HFFc6 (cell line): ENCODE data around the gene RNU1-1. TPM values are rescaled to one million over a fixed set of nuclear protein-coding genes. Genes with fewer than 3 reads are reported as not detected.
"Not testable (repeated sequence)": the region's sequence is repeated elsewhere in the genome, so short reads cannot be mapped to it uniquely, and the experiment has no call there.

Source experiments
- DNase-seq: peaks from one replicate; pipeline ENCODE4 v3.0.0-alpha.2; 2018
- H3K27ac Mint-ChIP-seq: 2 replicates; pipeline ENCODE4 v1.8.0; 2020; ENCODE audit warnings: mild to moderate bottlenecking, mixed read lengths
- H3K27me3 Mint-ChIP-seq: 2 replicates; pipeline ENCODE4 v1.8.0; 2021; ENCODE audit warnings: mild to moderate bottlenecking, moderate library complexity, mixed read lengths; ENCODE audit not compliant: insufficient read depth
- H3K36me3 Mint-ChIP-seq: 2 replicates; pipeline ENCODE4 v1.8.0; 2021; ENCODE audit warnings: low read depth, mixed read lengths
- H3K4me1 Mint-ChIP-seq: 2 replicates; pipeline ENCODE4 v1.8.0; 2020; ENCODE audit warnings: low read depth, mixed read lengths
- H3K4me3 Mint-ChIP-seq: 2 replicates; pipeline ENCODE4 v1.8.0; 2020; ENCODE audit warnings: mild to moderate bottlenecking, moderate library complexity, mixed read lengths
- H3K9me3 Mint-ChIP-seq: 2 replicates; pipeline ENCODE4 v1.8.0; 2020; ENCODE audit warnings: mild to moderate bottlenecking, mixed read lengths
- CTCF ChIP-seq: fragments of 200-600 bp; sonication (generic); IDR thresholded peaks from 2 replicates; pipeline ENCODE4 v1.5.0; 2021; ENCODE audit warnings: antibody characterized with exemption, mild to moderate bottlenecking
- total RNA-seq, 6 experiments: library from RNA; stranded (reverse); fragmentation: NEBNext Ultra II Directional; extraction: Animal tissue kit (Norgen Biotek cat#: 25700); gene quantifications; 2 replicates in 1 of 6; 3 replicates in 5 of 6; pipeline ENCODE4 v1.2.3, GENCODE V29; 2021

The RNU1-1 gene
- total RNA-seq, 6 experiments from 2014 or later = 1,191 to 2,394 (median 1,819) TPM

- peak; percentile 47; the same call in 1 of the 2 replicates for TF ChIP-seq CTCF
- H3K27me3 Mint-ChIP-seq = peaks cover 2% of the 10 kb centered on the region; the same call in 1 of the 2 replicates
- no peaks in the 10 kb centered on the region for H3K36me3 Mint-ChIP-seq
- H3K4me1 Mint-ChIP-seq = peaks cover 13% of the 10 kb centered on the region
- H3K9me3 Mint-ChIP-seq = no peaks in the 10 kb centered on the region
- DNase-seq = peak; percentile 65
- H3K4me3 Mint-ChIP-seq = peak overlapping the region; percentile 92
- H3K27ac Mint-ChIP-seq = no peak overlapping the region; the same call in 1 of the 2 replicates
Measured at GRCh38 chr1:16498573-16499413, 15.3 kb downstream of the RNU1-1 start.

DNA sequence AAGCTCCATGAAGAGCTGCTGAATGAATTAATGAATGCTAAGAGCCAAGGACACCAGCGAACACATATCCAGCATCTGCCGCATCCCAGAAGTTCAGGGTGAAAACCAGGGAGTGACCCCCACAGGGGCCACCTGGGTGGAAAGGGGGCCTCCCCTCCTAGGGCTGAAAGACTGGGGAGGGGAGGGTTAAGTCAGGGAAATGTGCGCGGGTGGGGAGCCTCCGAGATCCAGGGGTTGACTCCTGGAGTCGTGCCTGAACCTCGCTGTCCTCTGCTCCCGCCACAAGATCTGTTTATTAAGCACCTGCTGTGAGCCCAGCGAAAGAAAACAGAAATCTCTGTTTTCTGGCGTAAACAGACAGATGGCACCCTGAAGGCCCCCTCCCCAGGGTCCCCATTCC is 16.0 kb downstream of the RNU1-1 start:
- H3K4me3 Mint-ChIP-seq = peak overlapping the region; percentile 85
- H3K9me3 Mint-ChIP-seq, H3K36me3 Mint-ChIP-seq, H3K27me3 Mint-ChIP-seq, H3K27ac Mint-ChIP-seq, DNase-seq: not testable (repeated sequence)
- H3K4me1 Mint-ChIP-seq = peaks cover 14% of the 10 kb centered on the region

DNA sequence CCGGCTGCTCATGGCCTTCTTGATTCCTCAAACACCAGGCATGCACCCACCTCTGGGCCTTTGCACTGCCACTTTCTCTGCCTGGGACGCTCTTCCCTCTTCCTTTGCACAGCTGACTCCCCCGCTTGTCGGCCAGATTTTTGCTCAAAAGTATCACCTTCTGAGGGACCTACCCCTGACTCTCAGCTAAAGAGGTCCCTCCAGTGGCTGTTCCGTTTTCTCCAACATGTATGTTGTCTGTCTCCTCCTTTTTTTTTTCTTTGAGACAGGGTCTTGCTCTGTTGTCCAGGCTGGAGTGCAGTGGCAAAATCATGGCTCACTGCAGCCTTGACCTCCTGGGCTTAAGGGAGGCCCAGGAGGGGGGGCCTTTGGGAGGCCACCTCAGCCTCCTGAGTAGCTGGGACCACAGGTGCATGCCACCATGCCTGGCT is 16.6 kb downstream of the RNU1-1 start:
- Mint-ChIP-seq H3K4me3 (peak overlapping the region; percentile 85), H3K4me1 (peaks cover 18% of the 10 kb centered on the region)
- not testable (repeated sequence) for H3K9me3 Mint-ChIP-seq, H3K36me3 Mint-ChIP-seq, H3K27me3 Mint-ChIP-seq, DNase-seq, H3K27ac Mint-ChIP-seq
- TF ChIP-seq CTCF = peak; percentile 19; the same call in 1 of the 2 replicates

- not testable (repeated sequence) for H3K36me3 Mint-ChIP-seq, H3K4me3 Mint-ChIP-seq, DNase-seq, H3K9me3 Mint-ChIP-seq, H3K27ac Mint-ChIP-seq, H3K27me3 Mint-ChIP-seq
- H3K4me1 Mint-ChIP-seq = peaks cover 18% of the 10 kb centered on the region
Measured at GRCh38 chr1:16493731-16494130, 20.4 kb downstream of the RNU1-1 start.

DNA sequence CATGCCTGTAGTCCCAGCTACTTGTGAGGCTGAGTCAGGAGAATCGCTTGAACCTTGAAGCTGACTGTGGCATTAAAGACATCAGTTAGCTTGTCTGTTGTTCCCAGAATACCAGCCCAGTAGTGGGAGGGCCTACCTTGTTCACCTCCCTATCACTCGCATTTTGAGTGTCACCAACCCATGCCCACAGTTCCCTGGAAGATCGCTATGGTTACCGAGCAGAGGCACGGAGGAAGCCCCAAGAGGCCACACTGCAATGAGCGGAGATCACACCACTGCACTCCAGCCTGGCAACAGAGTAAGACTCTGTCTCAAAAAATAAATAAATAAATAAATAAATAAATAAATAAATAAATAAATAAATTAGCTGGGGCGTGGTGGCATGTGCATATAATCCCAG is 21.1 kb downstream of the RNU1-1 start:
- H3K36me3 Mint-ChIP-seq, H3K27ac Mint-ChIP-seq, DNase-seq, H3K27me3 Mint-ChIP-seq, H3K4me3 Mint-ChIP-seq, H3K9me3 Mint-ChIP-seq: not testable (repeated sequence)
- peaks cover 17% of the 10 kb centered on the region for H3K4me1 Mint-ChIP-seq

- no peak overlapping the region for H3K27ac Mint-ChIP-seq
- H3K4me1 Mint-ChIP-seq = peaks cover 5% of the 10 kb centered on the region
- no peak overlapping the region for H3K4me3 Mint-ChIP-seq
- H3K27me3 Mint-ChIP-seq = no peaks in the 10 kb centered on the region
- peaks cover 4% of the 10 kb centered on the region; the same call in 1 of the 2 replicates for H3K36me3 Mint-ChIP-seq
- DNase-seq = no peak
- no peak for TF ChIP-seq CTCF
- no peaks in the 10 kb centered on the region for H3K9me3 Mint-ChIP-seq
Measured at GRCh38 chr1:16491056-16491675, 22.9 kb downstream of the RNU1-1 start.

GRCh38 chr1:16489195-16489880 is 24.7 kb downstream of the RNU1-1 start:
- not testable (repeated sequence) for H3K27me3 Mint-ChIP-seq, H3K4me1 Mint-ChIP-seq, DNase-seq, H3K9me3 Mint-ChIP-seq, H3K27ac Mint-ChIP-seq, H3K36me3 Mint-ChIP-seq, H3K4me3 Mint-ChIP-seq

DNA sequence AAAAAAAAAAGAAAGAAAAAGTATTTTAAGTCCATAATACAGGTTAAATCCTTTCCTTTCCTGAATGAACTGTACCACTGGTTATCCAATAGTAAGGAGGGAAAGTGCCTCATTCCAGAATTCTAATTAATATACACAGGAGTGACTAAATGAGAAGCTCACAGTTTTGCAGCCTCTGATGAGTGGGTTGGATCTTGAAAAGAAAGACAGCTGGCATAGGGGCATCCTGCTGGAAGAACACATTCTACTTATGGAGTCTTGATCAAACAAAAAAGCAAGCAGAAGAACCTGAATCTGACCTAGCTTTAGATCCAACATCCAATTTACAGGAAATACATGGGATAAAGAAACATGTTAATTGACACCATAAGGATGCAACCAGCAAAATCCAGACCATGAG is 27.1 kb downstream of the RNU1-1 start:
- not testable (repeated sequence) for H3K4me1 Mint-ChIP-seq, H3K27ac Mint-ChIP-seq, H3K27me3 Mint-ChIP-seq, DNase-seq, H3K9me3 Mint-ChIP-seq, H3K36me3 Mint-ChIP-seq, H3K4me3 Mint-ChIP-seq

GRCh38 chr1:16486316-16486715 is 27.8 kb downstream of the RNU1-1 start:
- H3K27me3 Mint-ChIP-seq, H3K4me1 Mint-ChIP-seq, H3K9me3 Mint-ChIP-seq, H3K36me3 Mint-ChIP-seq, DNase-seq, H3K4me3 Mint-ChIP-seq, H3K27ac Mint-ChIP-seq: not testable (repeated sequence)
